Tracheal epithelial cell (primary cell): ENCODE results near the gene WNT2B. TPM values are rescaled to one million over a fixed set of nuclear protein-coding genes. Genes with fewer than 3 reads are reported as not detected.

Experiments used
- total RNA-seq: library from RNA; depleted of rRNA; stranded (reverse); fragments of >200 nt; gene quantifications from 2 replicates; pipeline ENCODE4 v1.2.1, GENCODE V29; 2014

The WNT2B gene
- total RNA-seq: 0.43 and 1.7 TPM in 2 replicates

GRCh38 chr1:112508278-112509004, at the start of gene WNT2B:
TSS of gene WNT2B (plus strand) at chr1:112508965. CDS start at chr1:112509263, 298 bp downstream.

Other genes with a start within 250 kb of the WNT2B start
- 7.2 and 13.0 TPM in 2 replicates for gene CTTNBP2NL, start 112.8 kb upstream of the WNT2B start, total RNA-seq
- gene ST7L, start 110.2 kb downstream of the WNT2B start, total RNA-seq: 10.0 and 11.6 TPM in 2 replicates
- 181 and 215 TPM in 2 replicates for gene CAPZA1, start 110.9 kb downstream of the WNT2B start, total RNA-seq
- gene MOV10, start 165.7 kb downstream of the WNT2B start, total RNA-seq: 22.0 and 30.6 TPM in 2 replicates
- 315 and 592 TPM in 2 replicates for gene RHOC, start 198.2 kb downstream of the WNT2B start, total RNA-seq
- gene PPM1J, start 206.4 kb downstream of the WNT2B start, total RNA-seq: 5.1 and 7.2 TPM in 2 replicates